HG03139 (cell line): ENCODE data around the gene OR14A16.

ENCODE experiments used
- ATAC-seq: cut with Tn5 transposase; IDR thresholded peaks from one replicate; pipeline ENCODE4 v1.9.1; 2021; ENCODE audit not compliant: unreplicated experiment

OR14A16 gene

GRCh38 chr1:247824023-247824422, at the start of gene OR14A16:
Gene OR14A16, minus strand, starts transcription at chr1:247824119. Its CDS starts 8,390 bp downstream, at chr1:247815729.
- no peak for ATAC-seq

DNA sequence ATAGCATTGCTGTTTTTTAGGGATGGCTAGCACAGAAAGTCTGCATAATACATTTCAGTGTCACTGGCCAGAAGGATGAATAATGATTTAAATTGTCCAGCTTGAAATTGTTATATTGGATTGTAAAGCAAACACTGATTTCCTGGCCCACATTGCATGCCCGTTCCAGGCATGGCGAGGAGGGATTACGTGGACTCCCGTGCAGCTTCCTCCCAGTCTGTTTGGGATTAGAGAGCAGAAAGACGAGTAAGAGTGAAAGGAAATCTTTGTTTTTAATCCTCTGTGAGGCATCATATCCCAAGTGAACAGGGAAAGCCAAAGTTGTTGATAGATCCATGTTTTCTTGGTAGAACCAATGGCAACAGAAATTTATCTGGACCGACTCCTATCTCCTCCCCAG, 41.5 kb upstream of the OR14A16 start:
- ATAC-seq, result no peak

GRCh38 chr1:247864644-247865043, 40.7 kb upstream of the OR14A16 start:
- no peak for ATAC-seq

GRCh38 chr1:247862756-247863155, 38.8 kb upstream of the OR14A16 start:
- no peak for ATAC-seq

- no peak for ATAC-seq
These were observed 34.2 kb upstream of the OR14A16 start for GRCh38 chr1:247857985-247858619.

- ATAC-seq, result peak; percentile 54
These were observed 33.4 kb upstream of the OR14A16 start, which contains the start of gene TRIM58 for GRCh38 chr1:247857069-247857984. Gene TRIM58, plus strand, starts transcription at chr1:247857187. Its CDS starts 60 bp downstream, at chr1:247857247.

DNA sequence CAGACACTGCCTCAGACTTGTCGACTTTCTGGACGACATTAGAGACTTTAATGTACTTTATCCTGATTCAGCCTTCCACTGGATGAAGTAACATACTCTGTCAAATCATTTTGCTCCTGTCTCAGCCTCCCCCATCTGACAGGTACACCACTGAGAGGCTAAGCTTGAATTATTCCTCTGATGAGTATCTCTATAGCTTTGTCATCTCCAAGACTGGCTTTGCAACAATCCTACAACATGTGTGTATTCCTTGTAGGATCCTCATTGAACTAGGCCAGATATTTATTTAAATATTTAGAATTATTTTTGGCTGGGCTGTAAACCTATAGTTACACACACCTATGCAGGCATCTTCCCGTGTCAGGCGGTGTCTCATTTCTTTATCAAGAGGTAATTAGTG, 32.0 kb upstream of the OR14A16 start:
- no peak for ATAC-seq

DNA sequence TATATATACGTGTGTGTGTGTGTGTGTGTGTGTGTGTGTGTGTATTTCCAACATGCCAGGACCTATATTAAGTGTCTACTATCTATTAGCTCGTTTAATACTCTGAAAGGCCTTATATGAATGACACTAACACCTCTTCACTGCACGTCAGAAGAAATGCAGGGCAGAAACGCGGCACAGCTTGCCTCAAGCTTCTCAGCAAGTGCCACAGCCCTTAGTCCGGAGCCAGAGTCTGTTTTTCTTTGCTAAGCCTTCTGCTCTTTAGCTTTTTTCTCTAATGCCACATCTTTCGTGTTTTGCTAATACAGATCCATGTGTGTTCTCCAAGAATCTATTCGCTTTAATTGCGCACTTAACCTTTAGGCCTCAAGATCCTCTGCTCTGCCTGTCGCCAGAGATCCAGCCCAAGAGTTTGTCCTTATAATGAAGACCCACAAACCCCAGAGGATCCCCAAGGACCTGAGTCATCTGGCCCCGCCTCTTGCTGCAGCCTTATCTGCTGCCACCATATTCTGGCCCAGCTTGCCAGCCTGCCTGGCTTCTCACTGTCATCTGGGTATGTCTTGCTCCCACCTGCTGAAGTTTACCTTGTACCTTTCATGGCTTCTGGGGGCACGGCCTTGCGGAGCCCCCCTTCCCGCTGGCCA, 31.1 kb upstream of the OR14A16 start:
- no peak for ATAC-seq

- ATAC-seq, result no peak
These were observed 25.7 kb upstream of the OR14A16 start for GRCh38 chr1:247849616-247850015.

GRCh38 chr1:247848346-247848745, 24.4 kb upstream of the OR14A16 start:
- no peak for ATAC-seq

GRCh38 chr1:247845693-247846017, 21.7 kb upstream of the OR14A16 start:
- no peak for ATAC-seq

- ATAC-seq, result no peak
These were observed 21.2 kb upstream of the OR14A16 start for GRCh38 chr1:247845011-247845692.

DNA sequence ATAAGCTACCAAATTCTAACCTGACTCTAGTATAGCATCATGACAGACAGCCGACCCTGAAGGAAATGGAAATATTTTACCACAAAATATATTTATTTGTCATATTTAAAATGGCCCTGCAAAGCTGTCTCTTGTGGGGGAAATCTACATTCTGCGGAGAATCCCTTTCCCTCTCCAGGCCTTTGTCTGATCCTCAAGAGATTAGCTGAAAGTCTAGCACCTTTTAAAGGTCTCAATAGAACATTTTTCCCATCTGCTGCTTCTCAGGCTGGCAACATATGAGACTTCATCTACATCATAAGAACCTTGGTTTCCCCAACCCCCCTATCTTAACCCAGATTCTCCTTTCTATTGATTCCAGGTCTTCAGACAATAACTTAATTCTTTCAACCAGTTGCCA, 19.5 kb upstream of the OR14A16 start:
- no peak for ATAC-seq

DNA sequence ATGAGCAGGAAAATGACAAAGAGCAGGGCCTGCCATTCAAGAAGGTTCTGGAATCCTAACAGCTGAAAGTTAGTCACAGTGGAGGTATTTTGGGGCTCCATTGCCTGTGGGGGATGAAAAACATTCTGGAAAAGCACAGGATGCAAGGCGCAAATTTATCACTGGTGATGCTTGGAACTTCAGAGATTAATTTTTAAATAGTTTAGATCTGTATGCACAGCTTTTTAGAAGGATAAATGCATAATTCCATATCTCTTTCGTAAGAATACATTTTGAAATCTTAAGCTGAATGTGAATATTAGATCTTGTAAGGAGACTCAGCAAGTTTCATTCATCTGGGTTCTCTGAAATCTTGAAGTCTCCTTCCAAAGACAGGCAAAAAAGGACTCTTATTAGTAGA, 17.9 kb upstream of the OR14A16 start, which contains the start of gene OR11L1:
OR11L1 (minus strand) TSS at position 101 of the 400 bp plus-strand sequence; CDS start at position 101, 0 bp downstream.
- ATAC-seq, result no peak

DNA sequence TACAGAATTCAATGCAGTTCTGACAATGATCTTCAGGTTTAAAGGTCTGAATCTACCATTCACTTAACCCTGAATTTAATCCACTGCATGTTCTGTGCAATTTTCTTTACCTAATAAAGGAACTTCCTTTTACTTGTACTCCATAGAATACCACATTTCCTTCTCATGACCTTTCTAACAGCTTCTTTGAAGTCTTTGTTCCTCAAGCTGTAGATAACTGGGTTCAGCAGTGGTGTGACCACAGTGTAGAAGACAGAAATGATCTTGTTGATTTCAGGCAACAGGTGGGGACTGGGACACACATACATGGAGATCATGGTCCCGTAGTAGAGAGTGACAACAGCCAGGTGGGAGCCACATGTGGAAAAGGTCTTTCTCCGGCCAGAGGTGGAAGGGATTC, 16.9 kb upstream of the OR14A16 start:
- no peak for ATAC-seq

GRCh38 chr1:247833601-247834000, 9.7 kb upstream of the OR14A16 start:
- ATAC-seq, result no peak

GRCh38 chr1:247829656-247830055, 5.7 kb upstream of the OR14A16 start:
- no peak for ATAC-seq

GRCh38 chr1:247825362-247825761, 1.4 kb upstream of the OR14A16 start:
- ATAC-seq, result no peak

DNA sequence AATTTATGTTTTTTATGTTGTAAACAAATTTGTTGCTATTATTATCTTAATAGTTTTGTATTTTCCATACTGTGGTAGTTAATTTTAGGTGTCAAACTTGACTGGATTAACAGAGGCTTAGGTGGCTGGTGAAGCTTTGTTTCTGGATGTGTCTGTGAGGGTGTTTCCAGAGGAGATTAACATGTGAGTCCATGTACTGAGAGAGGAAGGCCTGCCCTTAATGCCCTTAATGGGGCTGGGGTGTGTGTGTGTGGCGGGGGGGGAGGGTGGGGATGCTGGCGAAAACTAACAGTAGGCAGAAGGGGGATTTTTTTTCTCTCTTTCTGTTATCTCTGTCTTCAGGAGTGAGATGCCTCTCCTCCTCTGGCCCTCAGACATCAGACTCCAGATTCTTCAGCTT, 1.9 kb downstream of the OR14A16 start:
- ATAC-seq, result no peak

DNA sequence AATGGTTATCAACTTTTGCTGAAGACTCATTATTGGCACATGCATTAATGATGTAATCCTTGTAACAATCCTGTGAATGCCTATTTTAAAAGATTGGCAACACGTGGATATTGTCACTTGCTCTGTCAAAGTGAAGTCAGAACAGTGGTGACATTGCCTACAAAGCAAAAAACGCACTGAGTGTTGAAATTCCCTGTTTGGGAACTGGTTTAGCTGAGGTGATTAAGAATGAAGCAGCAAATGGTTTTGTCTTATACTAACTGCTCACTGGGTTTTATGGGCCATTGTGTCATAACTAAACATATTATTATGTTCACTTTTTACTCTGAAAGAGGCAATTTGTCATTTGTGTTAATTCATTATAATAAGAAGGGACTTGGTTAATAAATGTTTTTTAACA, 11.3 kb downstream of the OR14A16 start:
- no peak for ATAC-seq

DNA sequence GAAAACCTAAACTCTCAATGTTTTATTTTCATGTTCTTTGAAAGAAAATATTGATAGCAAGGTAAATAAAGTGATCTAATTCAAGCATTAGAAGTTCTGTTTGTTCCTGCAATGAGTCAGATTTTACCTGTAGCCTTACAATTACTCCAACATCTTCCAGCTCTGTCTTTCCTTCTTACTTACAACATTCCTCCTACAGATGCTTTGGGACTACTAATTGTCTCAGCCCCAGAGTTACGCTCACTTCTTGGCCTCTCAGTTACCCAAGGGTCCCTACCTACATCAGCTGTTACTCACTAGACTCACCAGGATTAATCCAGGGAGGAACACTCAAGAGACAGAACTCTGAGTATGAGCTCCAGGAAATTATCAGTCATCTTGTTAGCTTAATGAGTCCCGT, 26.4 kb downstream of the OR14A16 start:
- ATAC-seq, result no peak
